Measurements from ENCODE around the gene IL17B.

DNA sequence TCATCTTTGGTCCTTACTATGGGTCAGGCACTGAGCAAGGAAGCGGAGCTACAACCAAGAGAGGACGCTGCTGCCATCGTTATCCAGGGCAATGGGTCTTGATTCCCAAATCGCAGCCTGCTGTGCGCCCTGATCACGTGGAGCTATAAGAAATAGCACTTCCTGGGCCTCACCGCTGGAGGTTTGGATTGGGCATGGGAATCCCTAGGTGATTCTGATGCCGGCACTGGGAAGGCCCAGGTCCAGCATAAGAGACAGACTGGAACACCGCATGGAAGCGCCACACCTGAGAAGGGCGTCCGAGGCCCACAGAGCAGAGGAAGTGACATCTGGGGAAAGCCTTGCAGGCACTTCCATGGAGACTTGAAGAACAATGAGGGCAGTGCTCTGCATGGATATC, 3.0 kb downstream of the IL17B start:
- TF ChIP-seq, protein P1, sequence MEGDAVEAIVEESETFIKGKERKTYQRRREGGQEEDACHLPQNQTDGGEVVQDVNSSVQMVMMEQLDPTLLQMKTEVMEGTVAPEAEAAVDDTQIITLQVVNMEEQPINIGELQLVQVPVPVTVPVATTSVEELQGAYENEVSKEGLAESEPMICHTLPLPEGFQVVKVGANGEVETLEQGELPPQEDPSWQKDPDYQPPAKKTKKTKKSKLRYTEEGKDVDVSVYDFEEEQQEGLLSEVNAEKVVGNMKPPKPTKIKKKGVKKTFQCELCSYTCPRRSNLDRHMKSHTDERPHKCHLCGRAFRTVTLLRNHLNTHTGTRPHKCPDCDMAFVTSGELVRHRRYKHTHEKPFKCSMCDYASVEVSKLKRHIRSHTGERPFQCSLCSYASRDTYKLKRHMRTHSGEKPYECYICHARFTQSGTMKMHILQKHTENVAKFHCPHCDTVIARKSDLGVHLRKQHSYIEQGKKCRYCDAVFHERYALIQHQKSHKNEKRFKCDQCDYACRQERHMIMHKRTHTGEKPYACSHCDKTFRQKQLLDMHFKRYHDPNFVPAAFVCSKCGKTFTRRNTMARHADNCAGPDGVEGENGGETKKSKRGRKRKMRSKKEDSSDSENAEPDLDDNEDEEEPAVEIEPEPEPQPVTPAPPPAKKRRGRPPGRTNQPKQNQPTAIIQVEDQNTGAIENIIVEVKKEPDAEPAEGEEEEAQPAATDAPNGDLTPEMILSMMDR (IDR thresholded peaks at IDR 0.05 in 4 of 5, conservative IDR thresholded peaks at IDR 0.05 in 1 of 5), result no peak
- TF ChIP-seq POLR2A (IDR thresholded peaks at IDR 0.05), result no peak
